GM06990 (cell line): ENCODE measurements around the gene LRP1.

ENCODE experiments used
- DNase-seq: peaks from one replicate; pipeline ENCODE4 v3.0.0-alpha.2; 2011; ENCODE audit not compliant: insufficient read length; ENCODE audit errors: extremely low read depth
- H3K27me3 ChIP-seq: replicated peaks from 2 replicates; pipeline ENCODE4 v1.6.0; 2011; ENCODE audit warnings: low read length; ENCODE audit not compliant: control insufficient read depth, insufficient read depth
- H3K36me3 ChIP-seq: 2 replicates; pipeline ENCODE4 v1.5.1; 2011; ENCODE audit warnings: low read length; ENCODE audit not compliant: control insufficient read depth, insufficient read depth
- H3K4me3 ChIP-seq: replicated peaks from 2 replicates; pipeline ENCODE4 v1.5.1; 2011; ENCODE audit warnings: low read depth, mild to moderate bottlenecking, control low read depth, low read length
- CTCF ChIP-seq: IDR thresholded peaks from 2 replicates; pipeline ENCODE4 v1.5.1; 2011; ENCODE audit warnings: low read length, control low read depth, mild to moderate bottlenecking, inconsistent platforms; ENCODE audit not compliant: insufficient read depth, poor library complexity, severe bottlenecking

Gene LRP1

GRCh38 chr12:57103856-57104255 is 24.4 kb upstream of the LRP1 start:
- no peak for DNase-seq
- H3K27me3 ChIP-seq = no peaks in the 10 kb centered on the region
- no peak for TF ChIP-seq CTCF
- H3K36me3 ChIP-seq = peaks cover 62% of the 10 kb centered on the region
- no peak overlapping the region for H3K4me3 ChIP-seq

- TF ChIP-seq CTCF = no peak
- DNase-seq = no peak
- Histone ChIP-seq H3K36me3 (peaks cover 57% of the 10 kb centered on the region), H3K4me3 (no peak overlapping the region), H3K27me3 (no peaks in the 10 kb centered on the region)
Measured at GRCh38 chr12:57104292-57104910, 23.9 kb upstream of the LRP1 start.

- peaks cover 52% of the 10 kb centered on the region for H3K36me3 ChIP-seq
- no peak overlapping the region for H3K4me3 ChIP-seq
- H3K27me3 ChIP-seq = no peaks in the 10 kb centered on the region
- no peak for DNase-seq
- no peak for TF ChIP-seq CTCF
Measured at GRCh38 chr12:57105011-57105753, 23.1 kb upstream of the LRP1 start.

GRCh38 chr12:57106021-57106708 is 22.1 kb upstream of the LRP1 start:
- no peak for TF ChIP-seq CTCF
- no peak overlapping the region for H3K4me3 ChIP-seq
- DNase-seq = no peak
- H3K27me3 ChIP-seq = no peaks in the 10 kb centered on the region
- peaks cover 50% of the 10 kb centered on the region for H3K36me3 ChIP-seq

- no peak for TF ChIP-seq CTCF
- DNase-seq = no peak
- H3K4me3 ChIP-seq = no peak overlapping the region
- H3K36me3 ChIP-seq = peaks cover 41% of the 10 kb centered on the region
- H3K27me3 ChIP-seq = no peaks in the 10 kb centered on the region
Measured at GRCh38 chr12:57107456-57108155, 20.7 kb upstream of the LRP1 start.
